Type B pancreatic cell (in vitro differentiated cells): ENCODE results near the gene TEX13D. TPM values are rescaled to one million over a fixed set of nuclear protein-coding genes. Genes with fewer than 3 reads are reported as not detected.

ENCODE experiments used
- DNase-seq: peaks from one replicate; pipeline ENCODE4 v3.0.0; 2021; ENCODE audit warnings: mixed read lengths; ENCODE audit not compliant: unreplicated experiment; ENCODE audit errors: extremely low spot score
- H3K27ac Mint-ChIP-seq: 2 replicates; pipeline ENCODE4 v1.8.0; 2021; ENCODE audit warnings: mild to moderate bottlenecking, mixed read lengths
- H3K27me3 Mint-ChIP-seq: 2 replicates; pipeline ENCODE4 v1.8.0; 2021; ENCODE audit warnings: mixed read lengths
- H3K36me3 Mint-ChIP-seq: 2 replicates; pipeline ENCODE4 v1.8.0; 2021; ENCODE audit warnings: mixed read lengths
- H3K4me1 Mint-ChIP-seq: one replicate; pipeline ENCODE4 v1.8.0; 2021; ENCODE audit warnings: mixed read lengths; ENCODE audit not compliant: unreplicated experiment
- H3K4me3 Mint-ChIP-seq: 2 replicates; pipeline ENCODE4 v1.8.0; 2021; ENCODE audit warnings: mild to moderate bottlenecking, mixed read lengths
- H3K9me3 Mint-ChIP-seq: 2 replicates; pipeline ENCODE4 v1.8.0; 2021; ENCODE audit warnings: mixed read lengths
- CTCF ChIP-seq: fragments of 200-600 bp; sonication (generic); conservative IDR thresholded peaks from 2 replicates; pipeline ENCODE4 v1.5.0; 2021; ENCODE audit warnings: antibody characterized with exemption, mild to moderate bottlenecking
- total RNA-seq: library from RNA; stranded (reverse); gene quantifications from 2 replicates; pipeline ENCODE4 v1.2.1, GENCODE V29; 2021; ENCODE audit warnings: low replicate concordance

TEX13D gene
- total RNA-seq, 1 donor from 2014 or later, result not detected

DNA sequence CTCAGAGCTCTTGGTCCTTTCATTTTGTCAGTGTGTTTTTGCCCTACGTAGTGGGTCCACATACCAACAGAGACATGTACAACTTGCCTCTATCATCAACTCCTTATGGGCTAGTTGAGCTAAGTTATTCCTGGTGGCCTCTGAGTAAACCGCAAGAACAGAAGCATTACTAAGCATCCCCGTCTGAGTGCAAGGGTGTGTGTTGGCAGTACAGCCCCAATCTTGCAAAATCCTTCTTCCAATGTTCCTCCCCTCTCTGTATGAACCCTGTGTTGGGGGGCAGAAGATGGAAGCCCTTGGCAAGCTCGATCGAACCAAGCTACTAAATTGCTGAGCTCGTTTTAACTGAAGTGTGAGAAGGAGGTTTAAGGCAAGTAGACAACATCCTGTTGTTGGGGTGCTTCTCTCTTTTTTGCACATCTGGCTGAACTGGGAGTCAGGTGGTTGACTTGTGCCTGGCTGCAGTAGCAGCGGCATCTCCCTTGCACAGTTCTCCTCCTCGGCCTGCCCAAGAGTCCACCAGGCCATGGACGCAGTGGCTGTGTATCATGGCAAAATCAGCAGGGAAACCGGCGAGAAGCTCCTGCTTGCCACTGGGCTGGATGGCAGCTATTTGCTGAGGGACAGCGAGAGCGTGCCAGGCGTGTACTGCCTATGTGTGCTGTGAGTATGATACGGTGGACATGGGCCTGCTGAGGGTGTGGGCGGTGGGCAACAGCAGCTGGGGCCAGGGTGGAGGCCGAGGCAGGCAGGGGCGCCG is 13.8 kb downstream of the TEX13D start, which contains the start of gene SH2D1A:
Gene SH2D1A (plus strand): TSS at position 447 of the 760 bp plus-strand sequence. CDS start 80 bp downstream, at position 527.
- no peak within 1 kb of the TSS for H3K27ac Mint-ChIP-seq
- no peak for DNase-seq
- H3K27me3 Mint-ChIP-seq, result no peaks in the 10 kb centered on the region
- no peaks in the 10 kb centered on the region for H3K9me3 Mint-ChIP-seq
- no peak within 1 kb of the TSS for H3K4me3 Mint-ChIP-seq
- TF ChIP-seq CTCF, result no peak
- no peaks in the 10 kb centered on the region for H3K36me3 Mint-ChIP-seq
- H3K4me1 Mint-ChIP-seq, result no peaks in the 10 kb centered on the region

DNA sequence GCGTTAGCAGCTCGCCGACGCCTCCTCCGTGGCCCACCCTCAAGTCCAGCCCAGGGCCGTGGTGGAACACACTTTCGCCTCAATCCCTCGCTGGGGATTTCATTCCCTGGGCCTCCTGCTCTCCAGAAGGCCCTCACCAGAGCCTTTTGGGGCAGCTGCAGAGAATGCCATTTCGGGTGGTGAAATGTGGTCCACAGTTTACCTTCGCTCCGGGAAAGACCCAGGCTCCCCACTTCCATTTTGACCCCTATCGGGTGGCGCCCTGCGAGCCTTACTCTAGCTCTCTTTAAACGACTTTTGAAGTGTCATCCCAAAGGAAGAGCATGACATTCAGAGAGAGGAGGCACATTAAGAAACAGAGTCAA is 14.4 kb downstream of the TEX13D start:
- Mint-ChIP-seq H3K36me3 (no peaks in the 10 kb centered on the region), H3K27me3 (no peaks in the 10 kb centered on the region), H3K4me3 (no peak overlapping the region), H3K27ac (no peak overlapping the region), H3K9me3 (no peaks in the 10 kb centered on the region), H3K4me1 (no peaks in the 10 kb centered on the region)
- no peak for DNase-seq
- no peak for TF ChIP-seq CTCF

DNA sequence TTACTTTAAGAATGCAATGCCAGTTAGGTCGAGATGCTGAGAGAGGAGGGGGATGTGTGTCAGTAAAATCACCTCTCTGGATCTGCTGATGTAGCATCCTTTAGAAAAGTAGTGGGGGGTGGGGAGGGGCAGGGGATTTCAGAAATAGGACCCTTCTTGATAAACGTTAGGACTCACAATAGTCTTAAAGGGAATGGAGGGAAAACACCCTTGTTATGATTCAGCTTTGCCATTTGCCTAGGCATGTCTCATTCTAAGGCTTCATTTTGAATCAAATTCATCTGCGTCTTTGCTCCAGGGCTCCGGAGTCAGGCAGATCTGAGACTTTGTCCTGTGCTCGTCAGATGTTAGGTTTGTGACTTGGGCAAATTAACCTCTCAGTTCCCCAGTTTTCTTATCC is 14.8 kb downstream of the TEX13D start:
- Mint-ChIP-seq H3K27ac (no peak overlapping the region), H3K9me3 (no peaks in the 10 kb centered on the region), H3K4me3 (no peak overlapping the region), H3K36me3 (no peaks in the 10 kb centered on the region), H3K4me1 (no peaks in the 10 kb centered on the region), H3K27me3 (no peaks in the 10 kb centered on the region)
- DNase-seq, result no peak
- no peak for TF ChIP-seq CTCF

DNA sequence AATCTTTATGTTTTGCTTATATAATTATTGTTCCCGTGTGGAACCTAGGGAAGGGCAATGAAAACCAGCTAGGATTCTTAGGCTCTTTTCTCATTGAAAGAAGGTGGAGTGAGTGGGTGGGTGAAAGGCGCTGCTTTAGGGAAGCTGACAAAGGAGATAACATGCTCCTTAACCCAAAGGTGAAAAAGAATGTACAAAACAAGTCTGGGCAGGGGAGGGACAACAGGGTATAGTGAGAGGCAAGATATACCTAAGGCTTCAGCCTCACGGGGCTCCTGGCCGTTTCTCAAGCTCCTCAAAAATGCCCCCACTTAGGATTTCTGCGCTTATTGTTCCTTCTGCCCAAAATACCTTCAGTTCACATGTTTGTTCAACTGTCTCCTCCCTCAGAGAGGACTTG is 15.7 kb downstream of the TEX13D start:
- TF ChIP-seq CTCF, result no peak
- H3K27ac Mint-ChIP-seq, result peak overlapping the region; percentile 39
- H3K27me3 Mint-ChIP-seq, result no peaks in the 10 kb centered on the region
- DNase-seq, result no peak
- H3K4me3 Mint-ChIP-seq, result no peak overlapping the region
- no peaks in the 10 kb centered on the region for H3K4me1 Mint-ChIP-seq
- no peaks in the 10 kb centered on the region for H3K9me3 Mint-ChIP-seq
- H3K36me3 Mint-ChIP-seq, result no peaks in the 10 kb centered on the region

- H3K4me1 Mint-ChIP-seq, result no peaks in the 10 kb centered on the region
Measured at GRCh38 chrX:124348885-124349453, 16.5 kb downstream of the TEX13D start.

More at GRCh38 chrX:124348885-124349453, 16.5 kb downstream of the TEX13D start:
- no peaks in the 10 kb centered on the region for H3K9me3 Mint-ChIP-seq
- DNase-seq, result no peak
- no peaks in the 10 kb centered on the region for H3K27me3 Mint-ChIP-seq
- no peak overlapping the region for H3K27ac Mint-ChIP-seq
- H3K4me3 Mint-ChIP-seq, result no peak overlapping the region
- no peaks in the 10 kb centered on the region for H3K36me3 Mint-ChIP-seq
- no peak for TF ChIP-seq CTCF
